Hypothalamus (tissue), 51 donors: ENCODE measurements around the gene GRP.

Experiments
- DNase-seq, 51 donors: peaks; one replicate each; lab custom pipeline; 2025; lab: John Stamatoyannopoulos, UW

GRP gene

GRCh38 chr18:59219672-59220163 is at the start of gene GRP:
Gene GRP (plus strand): TSS chr18:59220158. CDS start chr18:59220266, 108 bp downstream.
- DNase-seq, result no peak

GRCh38 chr18:59172664-59173249 is 47.2 kb upstream of the GRP start:
- no peak for DNase-seq

GRCh38 chr18:59177485-59177884 is 42.5 kb upstream of the GRP start:
- DNase-seq, result no peak

- no peak for DNase-seq
Observed at GRCh38 chr18:59180150-59180845, 39.7 kb upstream of the GRP start.

GRCh38 chr18:59182673-59183072 is 37.3 kb upstream of the GRP start:
- no peak for DNase-seq

- no peak for DNase-seq
Observed at GRCh38 chr18:59189008-59189407, 30.9 kb upstream of the GRP start.

- DNase-seq, result no peak
Observed at GRCh38 chr18:59189746-59190145, 30.2 kb upstream of the GRP start.

- DNase-seq, result no peak
Observed at GRCh38 chr18:59196161-59196725, 23.7 kb upstream of the GRP start.

GRCh38 chr18:59197636-59198035 is 22.3 kb upstream of the GRP start:
- no peak for DNase-seq

- DNase-seq, result no peak
Observed at GRCh38 chr18:59198215-59198614, 21.7 kb upstream of the GRP start.

- no peak for DNase-seq
Observed at GRCh38 chr18:59200787-59201186, 19.2 kb upstream of the GRP start.

GRCh38 chr18:59202258-59202820 is 17.6 kb upstream of the GRP start:
- DNase-seq, result no peak

- no peak for DNase-seq
Observed at GRCh38 chr18:59207506-59207905, 12.5 kb upstream of the GRP start.

- DNase-seq, result no peak
Observed at GRCh38 chr18:59208602-59209125, 11.3 kb upstream of the GRP start.

GRCh38 chr18:59210299-59210698 is 9.7 kb upstream of the GRP start:
- DNase-seq, result no peak

GRCh38 chr18:59211629-59212028 is 8.3 kb upstream of the GRP start:
- DNase-seq, result no peak

- no peak for DNase-seq
Observed at GRCh38 chr18:59218018-59218417, 1.9 kb upstream of the GRP start.

- DNase-seq, result peak in 1 of 51 donors; percentile 4
Observed at GRCh38 chr18:59220164-59220783, 316 bp downstream of the GRP start.

- no peak for DNase-seq
Observed at GRCh38 chr18:59220784-59221765, 1.1 kb downstream of the GRP start.

GRCh38 chr18:59222341-59222740 is 2.4 kb downstream of the GRP start:
- no peak for DNase-seq
